NAMALWA (cell line): ENCODE results near the gene NEU3.

Experiments
- DNase-seq: peaks from one replicate; pipeline ENCODE4 v3.0.0-alpha.2; 2015; ENCODE audit warnings: low spot score

Gene NEU3

GRCh38 chr11:75063741-75064314 is 75.1 kb downstream of the NEU3 start:
- no peak for DNase-seq

- DNase-seq = no peak
These were observed 77.3 kb downstream of the NEU3 start for GRCh38 chr11:75066061-75066460.
